Right lobe of liver (tissue), 4 donors: Measurements from ENCODE around the gene LACTBL1.

ENCODE experiments used
- POLR2A ChIP-seq: fragments of 450-650 bp; IDR thresholded peaks from one replicate; pipeline ENCODE4 v1.6.1; 2017; ENCODE audit warnings: antibody characterized with exemption, mild to moderate bottlenecking
- TF ChIP-seq, protein P1 (sequence below), 4 donors: fragments of 200-600 bp in 3 of 4; fragments of 450-650 bp in 1 of 4; IDR thresholded peaks; one replicate each; pipeline versions ENCODE4 v1.5.1 to v1.8.0; 2016 to 2022; ENCODE audit warnings: antibody characterized with exemption in 4 of 4, mild to moderate bottlenecking in 2 of 4
- donor health status: DM: no; HTN: no; CAD: no.
- donor health status: DM: no; HTN: no; CAD: no.
- donor health status: DM: no; HTN: yes; CAD: no.

DNA sequence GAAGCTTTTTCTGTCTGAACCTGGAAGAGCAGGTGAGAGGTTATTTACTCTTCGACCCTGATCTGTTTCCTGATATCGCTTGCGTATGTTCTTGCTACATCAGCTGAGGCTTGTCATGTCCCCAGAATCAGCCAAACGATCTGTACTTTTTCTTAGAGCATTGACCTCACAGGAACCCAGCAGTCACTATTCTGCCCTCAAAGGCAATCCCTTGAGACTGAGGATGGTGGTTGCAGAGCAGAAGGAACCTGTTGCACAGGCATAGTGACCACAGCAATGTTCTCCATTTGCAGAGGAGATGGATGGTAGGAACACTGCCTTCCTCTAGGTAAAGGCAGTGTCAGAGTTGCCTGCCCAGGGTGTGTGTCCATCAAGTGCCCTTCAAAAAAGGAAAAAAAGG is 11.3 kb upstream of the LACTBL1 start:
- TF ChIP-seq, protein P1, sequence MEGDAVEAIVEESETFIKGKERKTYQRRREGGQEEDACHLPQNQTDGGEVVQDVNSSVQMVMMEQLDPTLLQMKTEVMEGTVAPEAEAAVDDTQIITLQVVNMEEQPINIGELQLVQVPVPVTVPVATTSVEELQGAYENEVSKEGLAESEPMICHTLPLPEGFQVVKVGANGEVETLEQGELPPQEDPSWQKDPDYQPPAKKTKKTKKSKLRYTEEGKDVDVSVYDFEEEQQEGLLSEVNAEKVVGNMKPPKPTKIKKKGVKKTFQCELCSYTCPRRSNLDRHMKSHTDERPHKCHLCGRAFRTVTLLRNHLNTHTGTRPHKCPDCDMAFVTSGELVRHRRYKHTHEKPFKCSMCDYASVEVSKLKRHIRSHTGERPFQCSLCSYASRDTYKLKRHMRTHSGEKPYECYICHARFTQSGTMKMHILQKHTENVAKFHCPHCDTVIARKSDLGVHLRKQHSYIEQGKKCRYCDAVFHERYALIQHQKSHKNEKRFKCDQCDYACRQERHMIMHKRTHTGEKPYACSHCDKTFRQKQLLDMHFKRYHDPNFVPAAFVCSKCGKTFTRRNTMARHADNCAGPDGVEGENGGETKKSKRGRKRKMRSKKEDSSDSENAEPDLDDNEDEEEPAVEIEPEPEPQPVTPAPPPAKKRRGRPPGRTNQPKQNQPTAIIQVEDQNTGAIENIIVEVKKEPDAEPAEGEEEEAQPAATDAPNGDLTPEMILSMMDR (IDR thresholded peaks at IDR 0.05): no peak
- TF ChIP-seq POLR2A: no peak
